ENCODE results near the gene TEAD3.

Gene TEAD3

DNA sequence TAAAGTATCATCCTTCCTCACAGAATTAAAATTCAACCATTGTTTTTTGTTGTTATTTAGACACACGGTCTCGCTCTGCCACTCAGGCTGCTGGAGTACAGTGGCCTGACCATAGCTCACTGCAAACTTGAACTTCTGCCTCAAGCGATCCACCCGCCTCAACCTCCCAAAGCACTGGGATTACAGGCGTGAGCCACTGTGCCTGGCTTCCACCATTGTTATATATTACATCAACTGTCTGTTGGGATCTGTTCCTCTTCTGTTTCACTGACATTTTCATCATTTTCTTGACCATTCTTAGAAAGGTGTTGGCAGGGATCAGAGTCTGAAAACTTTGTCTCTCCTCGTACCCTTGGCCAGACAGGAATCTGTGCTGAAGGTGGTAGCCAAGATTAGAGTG, 37.1 kb upstream of the TEAD3 start:
- no peak overlapping the region for H2AFZ ChIP-seq (ENCODE audit: low read length)

DNA sequence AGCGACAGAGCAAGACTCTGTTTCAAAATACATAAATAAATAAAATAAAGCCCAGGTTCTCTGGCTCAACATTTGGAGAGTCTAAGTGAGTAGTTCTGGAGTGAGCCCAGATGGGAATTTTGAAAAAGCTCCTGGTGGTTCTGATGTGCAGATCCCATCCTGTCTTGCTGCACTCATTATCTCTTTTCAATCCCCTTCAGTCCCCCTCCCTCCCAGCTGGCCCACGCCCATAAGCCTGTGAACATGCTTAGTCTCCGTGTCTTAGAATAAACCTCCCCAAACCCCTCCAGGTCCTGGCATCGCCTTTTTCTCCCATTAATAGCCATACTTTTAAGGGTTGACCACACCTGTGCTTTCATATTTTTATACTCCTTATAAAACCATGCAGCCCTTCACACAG, 35.2 kb upstream of the TEAD3 start:
- H3K9ac ChIP-seq (ENCODE audit: low read length): no peak overlapping the region
- H3K79me2 ChIP-seq (ENCODE audit: low read length): no peaks in the 10 kb centered on the region
- H3K9me3 ChIP-seq (replicated peaks; ENCODE audit: insufficient read depth, low read length): no peaks in the 10 kb centered on the region
- no peak for DNase-seq
- H4K20me1 ChIP-seq (ENCODE audit: insufficient read depth, low read length): no peaks in the 10 kb centered on the region
- no peaks in the 10 kb centered on the region for H3F3A ChIP-seq (ENCODE audit: insufficient read depth, low read length)
- no peaks in the 10 kb centered on the region for H3K4me1 ChIP-seq (ENCODE audit: low read length)
- no peak overlapping the region for H3K4me2 ChIP-seq (ENCODE audit: low read depth, low read length)
- no peak overlapping the region for H2AFZ ChIP-seq (ENCODE audit: low read length)
- TF ChIP-seq EZH2 (optimal IDR thresholded peaks at IDR 0.05; ENCODE audit: low read depth, low read length) (no peak), EZH2phosphoT487 (IDR thresholded peaks at IDR 0.05; ENCODE audit: low read length) (no peak)
- TF ChIP-seq, protein P1, sequence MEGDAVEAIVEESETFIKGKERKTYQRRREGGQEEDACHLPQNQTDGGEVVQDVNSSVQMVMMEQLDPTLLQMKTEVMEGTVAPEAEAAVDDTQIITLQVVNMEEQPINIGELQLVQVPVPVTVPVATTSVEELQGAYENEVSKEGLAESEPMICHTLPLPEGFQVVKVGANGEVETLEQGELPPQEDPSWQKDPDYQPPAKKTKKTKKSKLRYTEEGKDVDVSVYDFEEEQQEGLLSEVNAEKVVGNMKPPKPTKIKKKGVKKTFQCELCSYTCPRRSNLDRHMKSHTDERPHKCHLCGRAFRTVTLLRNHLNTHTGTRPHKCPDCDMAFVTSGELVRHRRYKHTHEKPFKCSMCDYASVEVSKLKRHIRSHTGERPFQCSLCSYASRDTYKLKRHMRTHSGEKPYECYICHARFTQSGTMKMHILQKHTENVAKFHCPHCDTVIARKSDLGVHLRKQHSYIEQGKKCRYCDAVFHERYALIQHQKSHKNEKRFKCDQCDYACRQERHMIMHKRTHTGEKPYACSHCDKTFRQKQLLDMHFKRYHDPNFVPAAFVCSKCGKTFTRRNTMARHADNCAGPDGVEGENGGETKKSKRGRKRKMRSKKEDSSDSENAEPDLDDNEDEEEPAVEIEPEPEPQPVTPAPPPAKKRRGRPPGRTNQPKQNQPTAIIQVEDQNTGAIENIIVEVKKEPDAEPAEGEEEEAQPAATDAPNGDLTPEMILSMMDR (IDR thresholded peaks at IDR 0.05; ENCODE audit: low read length): no peak
- no peaks in the 10 kb centered on the region for H3K36me3 ChIP-seq (replicated peaks; ENCODE audit: insufficient read depth, low read length)
- no peak overlapping the region for H3K27ac ChIP-seq (ENCODE audit: low read length)
- no peak overlapping the region for H3K4me3 ChIP-seq (ENCODE audit: low read length)
- H3K27me3 ChIP-seq (replicated peaks; ENCODE audit: insufficient read depth, low read length): no peaks in the 10 kb centered on the region
- no peaks in the 10 kb centered on the region for H3K9me2 ChIP-seq (replicated peaks; ENCODE audit: insufficient read depth, low read length)

More for the DNA sequence above, 37.1 kb upstream of the TEAD3 start:
- Histone ChIP-seq H3K9me2 (replicated peaks; ENCODE audit: insufficient read depth, low read length) (no peaks in the 10 kb centered on the region), H3K4me3 (ENCODE audit: low read length) (no peak overlapping the region), H3K4me2 (ENCODE audit: low read depth, low read length) (no peak overlapping the region), H3K36me3 (replicated peaks; ENCODE audit: insufficient read depth, low read length) (no peaks in the 10 kb centered on the region), H3F3A (ENCODE audit: insufficient read depth, low read length) (no peaks in the 10 kb centered on the region), H3K79me2 (ENCODE audit: low read length) (no peaks in the 10 kb centered on the region), H3K9ac (ENCODE audit: low read length) (no peak overlapping the region), H3K9me3 (replicated peaks; ENCODE audit: insufficient read depth, low read length) (no peaks in the 10 kb centered on the region), H3K27me3 (replicated peaks; ENCODE audit: insufficient read depth, low read length) (no peaks in the 10 kb centered on the region), H3K4me1 (ENCODE audit: low read length) (no peaks in the 10 kb centered on the region), H4K20me1 (ENCODE audit: insufficient read depth, low read length) (no peaks in the 10 kb centered on the region), H3K27ac (ENCODE audit: low read length) (no peak overlapping the region)
- DNase-seq: no peak
- no peak for TF ChIP-seq EZH2phosphoT487 (IDR thresholded peaks at IDR 0.05; ENCODE audit: low read length)

GRCh38 chr6:35524380-35525020, 27.6 kb upstream of the TEAD3 start:
- H3F3A ChIP-seq (ENCODE audit: insufficient read depth, low read length): no peaks in the 10 kb centered on the region
- no peaks in the 10 kb centered on the region for H3K9me2 ChIP-seq (replicated peaks; ENCODE audit: insufficient read depth, low read length)
- no peaks in the 10 kb centered on the region for H3K79me2 ChIP-seq (ENCODE audit: low read length)
- no peaks in the 10 kb centered on the region for H3K27me3 ChIP-seq (replicated peaks; ENCODE audit: insufficient read depth, low read length)
- H4K20me1 ChIP-seq (ENCODE audit: insufficient read depth, low read length): no peaks in the 10 kb centered on the region
- H3K4me1 ChIP-seq (ENCODE audit: low read length): no peaks in the 10 kb centered on the region
- no peak overlapping the region for H2AFZ ChIP-seq (ENCODE audit: low read length)
- H3K9ac ChIP-seq (ENCODE audit: low read length): no peak overlapping the region
- no peak for TF ChIP-seq EZH2phosphoT487 (IDR thresholded peaks at IDR 0.05; ENCODE audit: low read length)
- TF ChIP-seq, protein P1 (IDR thresholded peaks at IDR 0.05; ENCODE audit: low read length): no peak
- TF ChIP-seq EZH2 (optimal IDR thresholded peaks at IDR 0.05; ENCODE audit: low read depth, low read length): no peak
- no peaks in the 10 kb centered on the region for H3K36me3 ChIP-seq (replicated peaks; ENCODE audit: insufficient read depth, low read length)
- DNase-seq: no peak
- no peak overlapping the region for H3K4me3 ChIP-seq (ENCODE audit: low read length)
- no peaks in the 10 kb centered on the region for H3K9me3 ChIP-seq (replicated peaks; ENCODE audit: insufficient read depth, low read length)
- H3K4me2 ChIP-seq (ENCODE audit: low read depth, low read length): no peak overlapping the region
- H3K27ac ChIP-seq (ENCODE audit: low read length): no peak overlapping the region

All from MM.1S (cell line).